Loucy (cell line): ENCODE data around the gene CHST11.

Experiments
- H2AFZ ChIP-seq: fragments of 200-600 bp; sonication (generic); 2 replicates; pipeline ENCODE4 v1.6.0; 2016; ENCODE audit warnings: antibody characterized with exemption, mild to moderate bottlenecking, low read length, moderate library complexity
- H3F3A ChIP-seq: fragments of 200-600 bp; 2 replicates; pipeline ENCODE4 v1.6.0; 2016; ENCODE audit warnings: antibody characterized with exemption, low read depth, mild to moderate bottlenecking
- H3K27me3 ChIP-seq: fragments of 200-600 bp; sonication (generic); 2 replicates; pipeline ENCODE4 v1.6.1; 2014; ENCODE audit warnings: low read length, mild to moderate bottlenecking; ENCODE audit not compliant: insufficient read depth, poor library complexity, severe bottlenecking
- H3K36me3 ChIP-seq: fragments of 200-600 bp; sonication (generic); 2 replicates; pipeline ENCODE4 v1.6.1; 2016; ENCODE audit warnings: low read length; ENCODE audit not compliant: insufficient read depth
- H3K4me1 ChIP-seq: fragments of 200-600 bp; sonication (generic); 2 replicates; pipeline ENCODE4 v1.5.1; 2014; ENCODE audit warnings: low read length, mild to moderate bottlenecking; ENCODE audit not compliant: insufficient read depth, poor library complexity, severe bottlenecking
- H3K4me2 ChIP-seq: fragments of 200-600 bp; sonication (generic); 2 replicates; pipeline ENCODE4 v1.6.0; 2014; ENCODE audit warnings: antibody characterized with exemption, low read length, low read depth, mild to moderate bottlenecking; ENCODE audit not compliant: poor library complexity, severe bottlenecking
- H3K4me3 ChIP-seq: fragments of 200-600 bp; sonication (generic); 2 replicates; pipeline ENCODE4 v1.5.1; 2014; ENCODE audit warnings: low read length, mild to moderate bottlenecking, mixed read lengths; ENCODE audit not compliant: poor library complexity, severe bottlenecking
- H3K79me2 ChIP-seq: fragments of 200-600 bp; sonication (generic); 2 replicates; pipeline ENCODE4 v1.6.1; 2014; ENCODE audit warnings: low read length; ENCODE audit not compliant: insufficient read depth
- H3K9ac ChIP-seq: fragments of 200-600 bp; sonication (generic); 2 replicates; pipeline ENCODE4 v1.6.0; 2014; ENCODE audit warnings: mild to moderate bottlenecking, low read depth, low read length, moderate library complexity; ENCODE audit not compliant: poor library complexity, severe bottlenecking
- H3K9me2 ChIP-seq: fragments of 200-600 bp; sonication (generic); replicated peaks from 2 replicates; pipeline ENCODE4 v1.6.1; 2016; ENCODE audit warnings: low read depth, low read length, mixed read lengths
- H3K9me3 ChIP-seq: fragments of 200-600 bp; sonication (generic); 2 replicates; pipeline ENCODE4 v1.6.1; 2014; ENCODE audit warnings: mild to moderate bottlenecking, antibody characterized with exemption, low read length, low read depth; ENCODE audit not compliant: insufficient read depth
- H4K20me1 ChIP-seq: fragments of 200-600 bp; sonication (generic); 2 replicates; pipeline ENCODE4 v1.6.0; 2014; ENCODE audit warnings: antibody characterized with exemption, low read length, mild to moderate bottlenecking; ENCODE audit not compliant: insufficient read depth, poor library complexity, severe bottlenecking
- CTCF ChIP-seq: fragments of 200-600 bp; sonication (generic); conservative IDR thresholded peaks from 2 replicates; pipeline ENCODE4 v1.5.1; 2014; ENCODE audit warnings: mild to moderate bottlenecking, antibody characterized with exemption, low read length
- EZH2phosphoT487 ChIP-seq: fragments of 200-600 bp; IDR thresholded peaks from 2 replicates; pipeline ENCODE4 v1.6.1; 2018; ENCODE audit warnings: antibody characterized with exemption, mild to moderate bottlenecking, moderate library complexity, borderline replicate concordance

Gene CHST11

DNA sequence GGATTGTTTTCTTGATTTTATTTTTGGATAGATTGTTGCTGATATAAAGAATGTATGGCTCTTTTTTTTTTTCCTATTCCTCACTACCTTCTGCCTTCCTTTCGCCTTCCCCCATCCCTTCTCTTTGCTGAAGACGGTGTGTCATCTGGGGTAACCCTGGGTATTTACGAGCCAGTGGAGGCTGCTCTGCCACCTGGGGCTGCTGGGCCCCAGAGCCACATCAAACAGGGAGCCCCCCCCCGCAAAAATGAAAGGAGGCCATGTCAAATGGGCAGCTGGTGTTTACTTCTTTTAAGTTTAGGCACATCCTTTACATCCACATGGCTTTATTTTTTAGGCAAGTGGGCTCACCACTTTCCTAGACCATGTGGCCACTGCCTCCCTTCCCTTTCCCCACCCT, 25.4 kb downstream of the CHST11 start:
- peaks cover 14% of the 10 kb centered on the region; the same call in 1 of the 2 replicates for H3F3A ChIP-seq
- no peaks in the 10 kb centered on the region for H3K9me3 ChIP-seq
- no peaks in the 10 kb centered on the region for H3K9me2 ChIP-seq
- peaks cover 17% of the 10 kb centered on the region for H4K20me1 ChIP-seq
- no peak for TF ChIP-seq CTCF
- no peak for TF ChIP-seq EZH2phosphoT487
- no peak overlapping the region for H2AFZ ChIP-seq
- H3K79me2 ChIP-seq = peaks cover 97% of the 10 kb centered on the region
- peaks cover 51% of the 10 kb centered on the region; the same call in 1 of the 2 replicates for H3K36me3 ChIP-seq
- no peaks in the 10 kb centered on the region for H3K27me3 ChIP-seq
- peak overlapping the region; percentile 61 for H3K4me3 ChIP-seq
- peak overlapping the region; percentile 76 for H3K4me2 ChIP-seq
- peak overlapping the region; percentile 82 for H3K9ac ChIP-seq
- H3K4me1 ChIP-seq = peaks cover 90% of the 10 kb centered on the region

DNA sequence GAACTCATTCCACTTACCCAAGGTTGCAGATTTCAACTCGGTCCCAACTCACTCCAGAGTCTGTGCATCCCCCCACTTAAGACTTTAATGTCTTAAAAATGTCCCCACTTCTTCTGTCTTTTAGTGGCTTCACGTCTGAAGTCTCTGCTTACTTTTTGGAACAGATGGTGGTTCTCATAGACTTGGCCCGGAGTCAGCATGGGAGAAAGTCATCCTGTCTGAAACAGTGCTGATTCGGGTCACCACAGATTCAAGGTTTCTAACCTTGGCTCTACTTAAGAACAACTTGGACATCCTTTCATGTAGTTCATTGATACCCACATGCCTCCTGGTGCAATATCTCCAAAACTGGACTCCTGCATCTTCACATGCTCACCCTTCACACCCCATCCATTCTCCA, 26.0 kb downstream of the CHST11 start:
- peaks cover 97% of the 10 kb centered on the region for H3K79me2 ChIP-seq
- H2AFZ ChIP-seq = no peak overlapping the region
- peaks cover 56% of the 10 kb centered on the region; the same call in 1 of the 2 replicates for H3K36me3 ChIP-seq
- H3K27me3 ChIP-seq = no peaks in the 10 kb centered on the region
- peaks cover 14% of the 10 kb centered on the region; the same call in 1 of the 2 replicates for H3F3A ChIP-seq
- peak overlapping the region; percentile 82 for H3K9ac ChIP-seq
- peaks cover 90% of the 10 kb centered on the region for H3K4me1 ChIP-seq
- no peaks in the 10 kb centered on the region for H3K9me3 ChIP-seq
- H3K4me3 ChIP-seq = peak overlapping the region; percentile 61
- TF ChIP-seq CTCF = no peak
- TF ChIP-seq EZH2phosphoT487 = no peak
- H4K20me1 ChIP-seq = peaks cover 21% of the 10 kb centered on the region
- H3K9me2 ChIP-seq = no peaks in the 10 kb centered on the region
- H3K4me2 ChIP-seq = peak overlapping the region; percentile 76

DNA sequence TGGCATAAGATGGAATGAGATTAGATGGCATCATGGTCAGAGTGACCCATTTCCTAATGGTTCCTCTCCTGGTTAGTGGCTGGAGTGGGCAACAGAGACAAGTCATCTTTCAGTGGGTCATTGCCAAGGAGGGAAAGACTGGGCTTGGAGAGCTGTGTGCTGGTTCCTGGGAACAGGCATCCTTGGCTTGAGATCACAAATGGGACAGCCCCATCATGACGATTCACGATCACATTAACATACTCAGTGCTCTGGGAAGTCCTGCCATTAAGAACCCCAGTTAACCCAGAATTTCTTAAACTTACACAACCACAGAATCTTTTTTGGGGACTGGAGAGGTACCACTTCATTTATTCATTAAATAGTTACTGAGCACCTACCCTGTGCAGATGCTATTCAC, 27.3 kb downstream of the CHST11 start:
- peaks cover 97% of the 10 kb centered on the region for H3K79me2 ChIP-seq
- no peaks in the 10 kb centered on the region for H3K9me2 ChIP-seq
- H3K4me2 ChIP-seq = peak overlapping the region; percentile 85
- peaks cover 88% of the 10 kb centered on the region for H3K4me1 ChIP-seq
- H3F3A ChIP-seq = peaks cover 11% of the 10 kb centered on the region; the same call in 1 of the 2 replicates
- peak overlapping the region; percentile 60 for H3K4me3 ChIP-seq
- peaks cover 26% of the 10 kb centered on the region for H4K20me1 ChIP-seq
- TF ChIP-seq CTCF (no peak), EZH2phosphoT487 (no peak)
- peaks cover 64% of the 10 kb centered on the region; the same call in 1 of the 2 replicates for H3K36me3 ChIP-seq
- H2AFZ ChIP-seq = no peak overlapping the region
- peak overlapping the region; percentile 82 for H3K9ac ChIP-seq
- no peaks in the 10 kb centered on the region for H3K27me3 ChIP-seq
- H3K9me3 ChIP-seq = no peaks in the 10 kb centered on the region
